Measurements from ENCODE around the gene POLR2J.
"Not testable (repeated sequence)": the region's sequence is repeated elsewhere in the genome, so short reads cannot be mapped to it uniquely, and the experiment has no call there.

The POLR2J gene

DNA sequence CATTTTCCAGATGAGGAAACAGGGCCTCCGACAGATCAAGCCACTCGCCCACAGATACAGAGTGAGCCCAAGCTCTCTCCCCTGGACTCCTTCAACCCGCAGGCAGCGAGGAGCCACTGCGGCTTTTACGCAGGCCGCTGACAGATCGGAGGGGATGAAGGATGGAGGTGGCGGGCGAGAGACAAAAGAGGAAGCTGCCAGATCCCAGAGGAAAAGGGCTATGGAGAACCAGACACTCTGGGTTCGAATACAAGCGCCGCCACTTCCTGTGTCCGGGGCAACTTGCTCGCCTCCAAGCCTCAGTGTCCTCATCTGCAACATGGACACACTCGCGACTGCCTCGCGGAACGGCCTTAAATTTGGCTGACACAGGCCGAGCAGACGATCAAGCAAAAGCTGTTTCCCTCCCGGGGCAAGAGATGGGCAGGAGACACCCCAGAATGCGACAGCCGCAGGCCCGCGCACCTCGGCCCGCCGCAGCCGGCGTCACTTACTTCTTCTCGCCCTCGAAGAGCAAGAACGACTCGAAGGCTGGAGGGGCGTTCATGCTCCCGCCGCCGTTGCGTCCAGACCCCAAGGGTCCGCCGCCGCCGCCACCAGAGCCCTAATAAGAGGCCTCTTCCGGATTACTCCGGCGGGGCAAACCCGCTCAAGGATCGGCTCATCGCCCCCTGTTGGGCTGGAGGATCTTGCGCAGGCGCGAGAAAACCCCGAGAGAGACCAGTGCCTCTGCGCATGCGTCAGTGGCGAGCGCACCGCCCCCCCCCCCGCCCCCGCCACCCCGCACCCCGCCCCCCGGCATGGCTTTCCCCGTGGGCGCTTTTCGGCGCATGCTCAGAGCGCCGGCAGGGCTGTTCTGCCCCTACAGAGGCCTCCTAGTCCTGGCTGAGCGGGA is at the start of gene POLR2J:
POLR2J (minus strand) TSS at position 609 of the 895 bp plus-strand sequence; CDS start at position 547, 62 bp downstream.
- DNase-seq (ENCODE audit: low read depth in 1 of 2, low spot score in 1 of 2): peak; percentile 79 to 98

DNA sequence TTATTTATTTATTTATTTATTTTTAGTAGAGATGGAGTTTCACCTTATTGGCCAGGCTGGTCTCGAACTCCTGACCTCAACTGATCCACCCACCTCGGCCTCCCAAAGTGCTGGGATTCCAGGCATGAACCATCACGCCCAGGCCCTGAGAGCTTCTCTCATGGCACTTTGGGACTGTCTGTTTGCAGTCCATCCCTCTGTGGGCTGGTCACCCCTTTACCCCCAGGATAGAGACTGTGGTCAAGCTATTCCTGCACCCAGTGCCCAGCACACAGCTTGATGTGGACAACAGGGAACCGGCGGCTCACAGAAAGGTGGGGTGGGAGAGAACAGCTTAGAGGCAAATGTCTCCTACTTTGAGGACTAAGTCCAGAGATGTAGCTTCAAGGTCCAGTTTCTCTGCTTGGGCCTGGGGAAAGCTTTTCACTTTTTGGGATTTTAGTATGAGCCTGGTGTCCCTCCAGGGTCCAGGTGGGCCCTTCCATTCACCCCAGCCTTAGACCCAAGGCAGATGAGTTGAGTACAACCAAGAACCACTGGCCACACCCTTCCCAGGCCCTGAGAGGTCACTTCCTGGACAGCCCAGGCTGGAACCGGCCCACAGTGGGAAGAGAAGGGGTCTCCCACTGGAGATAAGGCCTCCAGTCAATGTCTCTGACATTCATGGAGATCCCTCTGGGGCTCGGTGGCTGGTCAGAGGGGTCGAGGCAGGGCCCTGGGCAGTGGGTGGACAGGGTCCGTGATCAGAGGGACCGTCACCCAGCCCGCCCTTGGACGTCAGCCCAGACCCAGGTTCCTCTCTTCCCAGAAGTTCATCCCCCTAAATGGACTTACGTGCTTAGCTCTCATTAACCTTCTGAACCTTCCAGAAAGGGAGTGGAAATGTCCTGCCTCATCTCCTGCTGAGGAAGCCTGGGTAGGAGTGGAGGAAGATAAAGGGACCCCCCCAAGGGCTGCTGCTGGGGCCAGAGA is 49.4 kb upstream of the POLR2J start:
- not testable (repeated sequence) for DNase-seq (ENCODE audit: low read depth in 1 of 2, low spot score in 1 of 2)

DNA sequence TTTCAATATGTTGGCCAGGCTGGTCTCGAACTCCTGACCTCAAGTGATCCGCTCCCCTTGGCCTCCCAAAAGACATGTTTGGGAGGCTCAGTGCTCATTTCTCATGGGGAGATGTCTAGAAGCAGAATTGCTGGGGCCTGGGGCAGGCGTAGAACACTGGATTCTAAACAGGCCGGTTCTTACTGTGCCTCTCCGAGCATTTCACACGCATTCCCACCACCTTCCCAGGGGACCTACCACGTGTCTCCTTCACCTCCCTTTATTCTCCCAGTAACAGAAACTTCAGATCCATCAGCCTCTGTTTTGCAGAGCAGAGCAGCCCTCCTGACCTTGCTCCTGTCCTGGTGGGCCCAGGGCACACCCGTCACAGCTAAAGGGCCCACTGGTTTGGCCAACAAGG is 48.5 kb upstream of the POLR2J start:
- not testable (repeated sequence) for DNase-seq (ENCODE audit: low read depth in 1 of 2, low spot score in 1 of 2)

DNA sequence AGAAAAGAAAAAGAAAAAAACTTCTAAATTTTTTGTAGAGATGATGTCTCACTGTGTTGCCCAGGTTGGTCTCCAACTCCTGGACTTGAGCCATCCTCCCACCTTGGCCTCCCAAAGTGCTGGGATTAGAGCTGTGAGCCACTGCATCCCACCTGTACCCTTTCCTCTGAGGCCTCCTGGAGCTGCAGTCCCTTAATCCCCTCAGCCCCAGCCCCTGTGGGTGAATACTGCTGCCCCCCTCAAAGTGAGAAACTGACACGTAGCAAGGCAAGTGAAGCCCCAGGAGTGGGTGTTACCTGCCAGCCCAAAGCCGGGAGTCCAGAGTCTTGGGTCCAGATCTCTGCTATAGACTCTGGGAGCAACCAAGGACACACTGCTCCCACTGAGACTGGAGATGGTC is 46.1 kb upstream of the POLR2J start:
- DNase-seq (ENCODE audit: low read depth in 1 of 2, low spot score in 1 of 2): not testable (repeated sequence)

DNA sequence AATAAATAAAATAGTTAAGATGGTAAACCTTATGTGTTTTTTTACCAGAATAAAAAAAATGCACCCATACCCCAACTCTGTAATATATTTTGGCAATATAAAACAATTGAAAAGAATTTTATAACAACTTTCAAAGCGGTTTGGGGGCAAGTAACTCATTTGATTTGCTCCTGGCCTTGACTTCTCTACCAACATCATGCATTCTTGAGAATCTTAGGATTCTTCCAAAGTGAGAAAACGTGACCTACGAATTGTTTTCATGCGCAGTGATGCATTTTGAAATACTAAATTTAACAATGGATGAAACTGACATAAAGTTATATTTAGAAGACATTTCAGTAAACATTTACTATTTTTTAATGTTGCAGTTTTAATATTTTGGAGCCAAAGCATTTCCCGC is 42.1 kb upstream of the POLR2J start:
- DNase-seq (ENCODE audit: low read depth in 1 of 2, low spot score in 1 of 2): not testable (repeated sequence)

DNA sequence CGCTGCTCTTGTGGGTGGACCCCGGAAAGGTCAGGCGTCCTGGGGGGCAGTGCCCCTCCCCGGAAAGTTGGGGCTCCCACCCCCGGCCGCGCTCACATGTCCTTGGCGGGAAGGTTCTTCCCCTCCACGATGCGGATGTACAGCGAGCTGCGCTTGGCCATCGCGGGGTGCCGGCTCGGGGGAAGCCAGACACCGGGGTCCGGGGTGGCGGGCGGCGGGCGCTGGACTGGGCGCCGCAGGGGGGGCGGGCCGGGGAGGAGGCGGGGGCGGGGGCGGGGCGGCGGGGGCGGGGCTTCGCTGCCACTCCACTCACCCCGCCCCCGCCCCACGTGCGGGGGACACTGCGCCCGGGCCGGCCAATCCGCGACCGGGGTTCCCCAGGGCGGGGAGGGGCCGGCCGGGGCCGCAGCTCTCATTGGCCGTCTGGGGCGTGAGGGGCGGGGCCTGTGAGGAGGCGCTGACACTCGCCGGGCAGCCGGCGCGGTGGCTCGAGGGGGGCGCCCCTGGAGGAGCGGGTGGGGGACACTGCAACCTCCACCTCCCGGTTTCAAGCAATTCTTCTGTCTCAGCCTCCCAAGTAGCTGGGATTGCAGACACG is 38.9 kb upstream of the POLR2J start, which contains the start of gene RASA4B:
RASA4B (minus strand) TSS at position 228 of the 598 bp plus-strand sequence; CDS start at position 161, 67 bp downstream.
- not testable (repeated sequence) for DNase-seq (ENCODE audit: low read depth in 1 of 2, low spot score in 1 of 2)

DNA sequence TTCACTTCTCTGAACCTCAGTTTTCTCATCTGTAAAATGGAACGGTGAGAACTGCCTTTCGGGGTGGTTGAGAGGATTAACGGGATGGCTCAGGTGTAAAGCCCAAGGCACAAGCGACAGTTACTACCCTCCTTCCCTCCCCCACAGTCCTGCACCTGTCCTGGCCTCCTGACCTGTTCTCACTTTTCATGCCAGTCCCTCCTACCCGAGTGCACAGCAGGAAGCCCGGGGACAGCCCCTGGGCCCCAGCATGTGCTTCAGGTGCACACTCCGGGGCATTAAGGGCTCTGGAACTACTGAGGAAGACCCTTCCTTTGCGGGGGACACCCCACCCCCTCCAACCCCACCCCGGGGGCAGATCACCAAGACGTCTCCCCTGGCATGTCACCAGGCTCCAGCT is 38.2 kb upstream of the POLR2J start:
- not testable (repeated sequence) for DNase-seq (ENCODE audit: low read depth in 1 of 2, low spot score in 1 of 2)

DNA sequence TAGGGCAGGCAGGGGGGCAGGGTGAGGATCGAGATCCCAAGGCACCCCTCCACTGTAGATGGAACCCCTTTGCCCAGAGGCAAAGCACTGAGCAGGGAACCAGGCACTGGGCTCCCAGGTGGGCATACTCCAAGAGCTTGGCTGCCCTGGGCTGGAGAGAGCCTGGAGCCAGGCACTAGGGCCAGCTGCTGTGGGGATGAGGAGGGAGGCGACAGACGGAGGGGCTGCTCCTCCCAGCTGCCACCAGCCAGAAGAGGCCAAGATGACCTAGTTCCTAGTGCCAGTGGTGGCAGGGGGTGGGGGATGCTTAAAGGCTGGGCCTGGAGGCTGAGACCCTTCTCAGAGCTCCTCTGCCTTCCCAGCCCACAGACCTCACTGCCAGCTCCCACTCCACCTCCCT is 37.2 kb upstream of the POLR2J start:
- not testable (repeated sequence) for DNase-seq (ENCODE audit: low read depth in 1 of 2, low spot score in 1 of 2)

DNA sequence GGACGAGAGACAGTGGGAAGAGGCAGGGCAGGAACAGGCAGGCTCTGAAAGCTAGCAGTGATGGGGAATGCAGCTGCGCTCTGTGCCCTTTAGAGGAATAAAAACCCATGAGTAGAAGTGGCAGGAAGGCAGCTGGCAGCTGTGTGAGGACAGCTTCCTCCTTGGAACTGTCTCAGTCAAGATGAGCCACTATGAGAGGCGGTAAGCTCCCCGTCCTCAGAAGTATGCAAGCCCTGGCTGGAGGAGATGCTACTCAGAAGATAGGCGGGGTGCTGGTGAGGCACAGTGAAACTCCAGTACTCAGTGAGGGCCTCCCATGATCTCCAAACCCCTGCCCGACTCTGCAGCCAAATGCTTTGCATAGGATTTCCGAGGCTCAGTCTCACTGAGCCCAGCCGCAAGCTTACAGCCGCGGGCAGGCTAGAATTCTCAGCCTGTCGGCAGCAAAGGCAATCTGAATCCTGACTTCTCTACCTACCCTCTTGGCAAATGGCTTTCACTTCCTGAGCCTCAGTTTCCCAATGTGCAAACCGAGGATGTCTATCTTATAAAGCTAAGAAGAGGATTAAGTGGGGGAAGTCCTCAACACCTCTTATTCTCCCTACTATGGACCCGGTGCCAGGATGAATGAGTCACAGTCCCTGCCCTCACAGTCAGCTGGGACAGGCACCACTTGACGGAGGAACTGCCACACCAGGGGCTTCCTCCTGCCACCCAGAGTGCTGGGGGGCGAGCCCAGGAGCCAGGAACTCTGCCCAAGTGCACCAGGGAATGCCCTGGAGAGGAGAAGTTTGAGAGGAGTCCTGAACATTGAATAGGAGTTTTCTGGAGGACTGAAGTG is 36.4 kb upstream of the POLR2J start:
- not testable (repeated sequence) for DNase-seq (ENCODE audit: low read depth in 1 of 2, low spot score in 1 of 2)

DNA sequence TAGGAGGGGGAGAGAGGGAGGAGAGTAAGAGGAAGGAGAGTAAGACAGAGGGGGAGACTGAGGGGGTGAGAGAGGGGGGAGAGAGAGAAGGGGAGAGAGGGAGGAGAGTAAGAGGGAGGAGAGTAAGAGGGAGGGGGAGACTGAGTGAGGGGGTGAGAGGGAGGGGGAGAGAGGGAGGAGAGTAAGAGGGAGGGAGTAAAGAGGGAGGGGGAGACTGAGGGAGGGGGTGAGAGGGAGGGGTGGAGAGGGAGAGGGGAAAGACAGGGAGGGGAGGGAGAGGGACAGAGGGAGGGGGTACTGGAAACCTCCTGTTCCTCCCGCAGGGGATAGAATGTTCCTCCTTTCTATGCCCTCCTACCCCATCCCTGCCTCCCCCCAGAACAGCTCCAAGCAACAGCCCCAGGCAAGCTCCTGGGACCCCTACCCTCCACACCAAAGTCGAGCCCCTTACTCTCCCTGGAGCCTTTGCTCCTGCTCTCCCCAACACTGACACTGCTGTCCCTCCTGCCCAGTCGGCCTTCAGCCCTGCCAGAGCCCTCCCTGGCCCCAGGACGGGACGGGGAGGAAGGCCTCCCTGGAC is 34.0 kb upstream of the POLR2J start:
- DNase-seq (ENCODE audit: low read depth in 1 of 2, low spot score in 1 of 2): not testable (repeated sequence)

DNA sequence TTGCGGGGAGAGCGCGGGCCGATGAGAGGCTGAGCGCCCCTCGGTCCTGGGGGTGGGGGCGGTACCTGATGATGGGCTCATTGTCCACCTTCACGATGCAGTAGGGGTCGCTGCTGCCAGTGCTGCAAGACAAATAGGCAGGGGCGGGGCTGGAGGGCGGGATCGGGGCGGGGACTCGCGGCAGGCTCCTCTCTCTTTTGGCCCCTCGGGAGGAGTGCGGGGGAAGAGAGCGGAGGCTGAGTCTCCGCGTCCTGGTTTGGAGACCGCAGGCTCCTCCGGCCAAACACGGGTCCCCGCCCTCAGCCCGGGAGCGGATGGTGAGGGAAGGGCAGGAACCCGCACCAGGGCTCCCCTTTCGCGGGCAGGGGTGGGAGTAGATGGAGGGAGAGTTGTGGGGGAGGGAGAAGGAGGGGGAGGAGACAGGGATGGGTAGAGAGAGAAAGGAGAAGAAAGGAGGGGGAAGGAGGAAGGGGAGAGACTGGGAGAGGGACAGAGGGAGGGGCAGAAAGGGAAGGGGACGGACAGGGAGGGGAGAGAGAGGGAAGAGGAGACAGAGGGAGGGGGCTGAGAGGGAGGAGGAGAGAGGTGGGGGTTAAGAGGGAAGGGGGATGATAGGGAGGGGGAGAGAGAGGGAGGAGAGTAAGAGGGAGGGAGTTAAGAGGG is 33.3 kb upstream of the POLR2J start:
- not testable (repeated sequence) for DNase-seq (ENCODE audit: low read depth in 1 of 2, low spot score in 1 of 2)

DNA sequence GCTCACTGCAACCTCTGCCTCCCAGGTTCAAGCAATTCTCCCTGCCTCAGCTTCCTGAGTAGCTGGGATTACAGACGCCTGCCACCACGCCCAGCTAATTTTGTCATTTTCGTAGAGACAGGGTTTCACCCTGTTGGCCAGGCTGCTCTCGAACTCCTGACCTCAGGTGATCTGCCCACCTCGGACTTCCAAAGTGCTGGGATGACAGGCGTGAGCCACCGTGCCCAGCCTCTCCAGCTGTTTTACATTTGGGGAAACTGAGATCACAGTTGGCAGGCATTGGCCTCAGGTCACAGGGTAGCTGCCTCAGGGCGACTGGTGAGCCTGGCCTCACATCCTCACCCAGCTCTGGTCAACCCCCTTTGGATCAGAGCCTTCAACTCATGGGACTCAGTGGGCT is 31.9 kb upstream of the POLR2J start:
- DNase-seq (ENCODE audit: low read depth in 1 of 2, low spot score in 1 of 2): not testable (repeated sequence)

DNA sequence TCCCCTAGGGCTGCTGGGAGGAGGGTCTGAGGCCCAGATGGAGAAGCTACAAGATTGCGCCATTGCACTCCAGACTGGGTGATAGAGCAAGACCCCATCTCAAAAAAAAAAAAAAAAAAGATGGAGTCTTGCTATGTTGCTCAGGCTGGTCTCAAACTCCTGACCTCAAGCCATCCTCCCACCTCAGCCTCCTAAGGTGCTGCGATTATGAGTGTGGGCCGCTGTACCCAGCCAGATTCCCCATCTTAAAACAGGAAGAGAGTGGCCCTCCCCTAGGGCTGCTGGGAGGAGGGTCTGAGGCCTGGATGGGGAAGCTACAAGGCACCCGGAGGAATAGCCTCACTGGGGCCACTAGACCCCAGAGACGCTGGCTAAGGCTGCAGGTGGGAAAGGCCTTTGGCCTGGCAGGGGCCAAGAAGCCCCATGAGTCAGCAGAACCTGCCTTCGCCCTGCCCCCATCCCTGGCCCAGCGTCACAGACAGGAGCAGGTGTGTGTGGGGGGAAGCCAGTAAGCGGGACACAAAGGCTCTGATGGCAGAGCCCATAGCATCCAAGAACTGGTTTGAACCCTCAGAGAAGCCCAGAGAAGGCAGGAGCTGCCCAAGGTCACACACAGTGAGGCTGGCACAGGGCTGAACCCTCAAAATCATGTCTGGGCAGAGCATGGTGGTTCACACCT is 28.8 kb upstream of the POLR2J start:
- not testable (repeated sequence) for DNase-seq (ENCODE audit: low read depth in 1 of 2, low spot score in 1 of 2)

DNA sequence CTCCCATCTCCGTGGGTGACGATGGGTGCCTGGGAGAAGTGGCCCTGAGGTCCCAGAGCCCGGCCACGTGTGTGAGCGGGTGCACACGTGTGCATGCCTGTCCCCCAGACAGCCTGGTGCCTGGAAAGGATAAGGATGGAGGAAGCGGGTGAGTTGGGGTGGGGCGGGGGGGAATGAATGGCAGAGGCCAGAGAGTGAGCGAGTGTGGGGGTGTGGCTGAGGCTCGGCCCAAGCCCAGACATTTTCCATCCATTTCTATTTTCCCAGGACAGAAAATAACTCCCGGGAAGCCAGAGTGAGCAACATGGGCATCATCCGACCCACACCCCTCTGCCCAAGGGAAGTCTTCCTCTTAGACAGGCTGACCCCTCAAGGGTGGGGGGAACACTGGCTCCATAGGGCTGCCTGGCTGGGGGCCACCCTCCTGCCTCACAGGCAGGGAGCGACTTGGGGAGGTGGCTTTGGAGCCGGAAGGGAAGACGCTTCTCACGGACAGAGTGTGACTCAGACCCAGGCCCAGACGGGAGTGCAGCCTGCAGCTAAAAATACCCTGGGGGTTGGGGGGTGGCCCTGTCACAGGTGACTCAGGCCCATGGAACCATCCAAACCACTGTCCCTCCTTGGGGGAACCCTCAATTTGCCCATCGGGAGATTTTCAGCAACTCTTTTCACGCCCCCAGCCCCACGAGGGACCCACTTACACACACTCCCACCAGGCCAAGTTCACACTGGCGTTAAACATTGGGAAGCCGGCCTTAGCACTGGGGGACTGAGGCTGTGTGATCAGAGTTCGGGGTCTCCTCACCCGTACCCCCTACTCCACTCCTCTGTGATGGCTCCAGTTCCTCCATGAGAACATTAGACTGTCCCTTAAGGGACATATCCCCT is 26.8 kb upstream of the POLR2J start:
- DNase-seq (ENCODE audit: low read depth in 1 of 2, low spot score in 1 of 2): not testable (repeated sequence)

DNA sequence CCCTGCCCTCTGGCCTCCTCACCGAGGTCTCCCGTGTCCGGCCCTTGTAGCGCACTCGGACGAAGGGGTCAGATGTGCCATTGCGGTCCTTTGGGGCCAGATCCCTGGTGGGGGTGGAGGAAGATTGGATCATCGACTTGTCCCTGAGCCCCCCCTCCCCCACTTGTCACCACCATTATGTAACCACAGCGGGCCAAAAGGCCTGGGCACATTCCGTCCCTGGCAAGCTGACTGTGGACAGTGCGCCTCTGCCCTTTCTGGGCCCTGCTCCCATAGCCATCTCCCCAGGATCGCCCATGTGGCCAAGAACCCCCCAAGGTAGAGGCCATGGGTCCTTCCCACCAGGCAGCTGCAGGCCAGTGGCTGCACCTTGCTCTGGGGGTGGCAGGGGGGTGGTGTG is 24.4 kb upstream of the POLR2J start:
- DNase-seq (ENCODE audit: low read depth in 1 of 2, low spot score in 1 of 2): not testable (repeated sequence)

DNA sequence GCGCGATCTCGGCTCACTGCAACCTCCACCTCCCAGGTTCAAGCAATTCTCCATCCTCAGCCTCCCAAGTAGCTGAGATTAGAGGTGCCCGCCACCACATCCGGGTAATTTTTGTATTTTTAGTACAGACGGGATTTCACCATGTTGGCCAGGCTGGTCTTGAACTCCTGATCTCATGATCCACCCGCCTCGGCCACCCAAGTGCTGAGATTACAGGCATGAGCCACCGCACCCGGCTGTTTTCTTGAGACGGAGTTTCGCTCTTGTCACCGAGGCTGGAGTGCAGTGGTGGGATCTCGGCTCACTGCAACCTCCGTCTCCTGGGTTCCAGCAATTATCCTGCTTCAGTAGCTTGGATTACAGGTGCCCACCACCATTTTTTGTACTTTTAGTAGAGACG is 19.6 kb upstream of the POLR2J start:
- DNase-seq (ENCODE audit: low read depth in 1 of 2, low spot score in 1 of 2): not testable (repeated sequence)

DNA sequence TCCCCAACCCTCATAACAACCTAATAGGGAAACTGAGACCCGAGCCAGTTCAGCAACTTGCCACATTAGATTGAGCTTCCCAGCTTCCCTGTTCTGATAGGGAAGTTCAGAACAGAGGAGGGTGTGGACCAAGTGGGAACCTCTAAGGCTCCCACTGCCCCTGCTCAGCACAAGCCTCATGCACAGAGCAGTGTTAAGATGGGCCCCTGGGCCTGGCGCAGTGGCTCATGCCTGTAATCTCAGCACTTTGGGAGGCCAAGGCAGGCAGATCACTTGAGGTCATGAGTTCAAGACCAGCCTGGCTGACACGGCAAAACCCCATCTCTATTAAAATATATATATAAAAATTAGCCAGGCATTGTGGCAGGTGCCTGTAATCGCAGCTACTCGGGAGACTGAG is 18.6 kb upstream of the POLR2J start:
- DNase-seq (ENCODE audit: low read depth in 1 of 2, low spot score in 1 of 2): not testable (repeated sequence)

DNA sequence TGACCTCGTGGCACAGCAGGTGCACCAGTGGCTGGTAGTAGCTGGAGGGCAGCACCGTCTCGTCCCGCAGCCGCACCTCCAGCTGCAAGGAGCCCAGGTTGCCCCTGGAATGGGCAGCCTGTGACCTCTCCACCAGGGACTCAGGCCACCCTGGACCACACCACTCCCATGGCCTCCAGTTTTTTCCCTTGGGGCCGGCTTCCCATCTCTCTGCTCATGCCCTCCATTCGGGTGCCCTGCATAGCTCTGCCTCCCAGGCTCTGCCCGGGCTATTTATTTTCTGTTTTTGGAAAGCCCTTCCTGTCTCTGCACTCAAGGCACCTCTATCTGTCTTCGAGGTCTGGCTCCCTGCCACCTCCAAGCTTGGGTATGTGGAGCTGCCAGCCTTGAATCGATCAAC is 18.1 kb upstream of the POLR2J start:
- DNase-seq (ENCODE audit: low read depth in 1 of 2, low spot score in 1 of 2): not testable (repeated sequence)

Data from activated T-helper 1 cell treated with anti-CD3 and anti-CD28 coated beads, Interleukin-2, amount 50 U/mL, for 16 hours (primary cell).